ENCODE data around the gene SH3PXD2A. TPM values are rescaled to one million over a fixed set of nuclear protein-coding genes. Genes with fewer than 3 reads are reported as not detected.

SH3PXD2A gene
- total and polyA plus RNA-seq, 9 of the 15 experiments (the other 6 are each of a cell fraction or from before 2014, with no cell fraction given): 0.41 to 9.3 (median 2.5) TPM

DNA sequence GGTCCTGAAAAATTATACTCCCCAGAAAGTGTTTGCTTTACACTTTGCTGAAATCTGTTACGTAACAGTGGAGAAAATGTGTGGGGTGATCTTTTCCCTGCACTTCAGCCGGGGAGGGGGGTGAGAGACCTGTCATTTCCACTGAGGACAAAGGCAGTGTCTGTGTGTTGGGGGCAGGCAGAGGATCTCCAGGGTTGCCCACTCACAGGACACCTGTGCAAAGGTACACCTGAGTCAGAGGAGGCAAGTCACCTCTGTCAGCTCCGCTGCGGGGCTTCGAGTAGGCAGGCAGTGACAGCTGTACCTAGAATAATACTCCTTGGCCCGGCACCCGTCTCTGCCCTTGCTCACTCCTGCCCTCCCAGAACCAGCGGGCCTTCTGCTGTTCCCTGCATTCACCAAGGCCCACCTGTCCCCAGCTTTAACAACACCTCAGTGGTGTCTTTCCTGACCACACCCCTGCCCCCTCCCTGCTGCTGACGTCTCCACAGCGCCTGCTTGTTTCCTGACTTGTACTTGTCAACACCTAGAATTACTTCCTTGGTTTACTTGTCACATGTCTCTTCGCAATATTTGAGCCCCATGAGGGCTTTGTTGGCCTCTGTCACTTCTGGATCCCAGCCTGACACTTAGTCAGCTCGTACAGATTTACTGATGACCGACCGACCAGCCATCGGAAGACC, 202.6 kb downstream of the SH3PXD2A start:
- ATAC-seq: no peak
- ChIA-PET POLR2A (interaction anchor here (0.6 to 1.1 kb wide), 4 partner anchors 15 to 758 kb away, joined by 3 to 4 read pairs (median 4); no protein-coding TSS in a partner anchor), CTCF (ENCODE audit: low intra/inter-chr PET ratio) (no interaction called here)
- no peak for TF ChIP-seq L3MBTL2 (IDR thresholded peaks at IDR 0.05)
- TF ChIP-seq ARNT (IDR thresholded peaks at IDR 0.05): no peak
- no peak for TF ChIP-seq ZNF668 (CRISPR knock-in tag; IDR thresholded peaks at IDR 0.05)
- TF ChIP-seq OTX1 (CRISPR knock-in tag; IDR thresholded peaks at IDR 0.05): no peak
- TF ChIP-seq, protein P1, sequence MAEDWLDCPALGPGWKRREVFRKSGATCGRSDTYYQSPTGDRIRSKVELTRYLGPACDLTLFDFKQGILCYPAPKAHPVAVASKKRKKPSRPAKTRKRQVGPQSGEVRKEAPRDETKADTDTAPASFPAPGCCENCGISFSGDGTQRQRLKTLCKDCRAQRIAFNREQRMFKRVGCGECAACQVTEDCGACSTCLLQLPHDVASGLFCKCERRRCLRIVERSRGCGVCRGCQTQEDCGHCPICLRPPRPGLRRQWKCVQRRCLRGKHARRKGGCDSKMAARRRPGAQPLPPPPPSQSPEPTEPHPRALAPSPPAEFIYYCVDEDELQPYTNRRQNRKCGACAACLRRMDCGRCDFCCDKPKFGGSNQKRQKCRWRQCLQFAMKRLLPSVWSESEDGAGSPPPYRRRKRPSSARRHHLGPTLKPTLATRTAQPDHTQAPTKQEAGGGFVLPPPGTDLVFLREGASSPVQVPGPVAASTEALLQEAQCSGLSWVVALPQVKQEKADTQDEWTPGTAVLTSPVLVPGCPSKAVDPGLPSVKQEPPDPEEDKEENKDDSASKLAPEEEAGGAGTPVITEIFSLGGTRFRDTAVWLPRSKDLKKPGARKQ (CRISPR knock-in tag; IDR thresholded peaks at IDR 0.05): no peak
- no peak for TF ChIP-seq SREBF2 (CRISPR knock-in tag; IDR thresholded peaks at IDR 0.05)
- TF ChIP-seq FIP1L1 (IDR thresholded peaks at IDR 0.05; ENCODE audit: low read depth, low read length, poor library complexity, severe bottlenecking): no peak
- no peak for TF ChIP-seq HNRNPLL (IDR thresholded peaks at IDR 0.05; ENCODE audit: low read depth, low read length, poor library complexity, severe bottlenecking)
- TF ChIP-seq, protein P2, sequence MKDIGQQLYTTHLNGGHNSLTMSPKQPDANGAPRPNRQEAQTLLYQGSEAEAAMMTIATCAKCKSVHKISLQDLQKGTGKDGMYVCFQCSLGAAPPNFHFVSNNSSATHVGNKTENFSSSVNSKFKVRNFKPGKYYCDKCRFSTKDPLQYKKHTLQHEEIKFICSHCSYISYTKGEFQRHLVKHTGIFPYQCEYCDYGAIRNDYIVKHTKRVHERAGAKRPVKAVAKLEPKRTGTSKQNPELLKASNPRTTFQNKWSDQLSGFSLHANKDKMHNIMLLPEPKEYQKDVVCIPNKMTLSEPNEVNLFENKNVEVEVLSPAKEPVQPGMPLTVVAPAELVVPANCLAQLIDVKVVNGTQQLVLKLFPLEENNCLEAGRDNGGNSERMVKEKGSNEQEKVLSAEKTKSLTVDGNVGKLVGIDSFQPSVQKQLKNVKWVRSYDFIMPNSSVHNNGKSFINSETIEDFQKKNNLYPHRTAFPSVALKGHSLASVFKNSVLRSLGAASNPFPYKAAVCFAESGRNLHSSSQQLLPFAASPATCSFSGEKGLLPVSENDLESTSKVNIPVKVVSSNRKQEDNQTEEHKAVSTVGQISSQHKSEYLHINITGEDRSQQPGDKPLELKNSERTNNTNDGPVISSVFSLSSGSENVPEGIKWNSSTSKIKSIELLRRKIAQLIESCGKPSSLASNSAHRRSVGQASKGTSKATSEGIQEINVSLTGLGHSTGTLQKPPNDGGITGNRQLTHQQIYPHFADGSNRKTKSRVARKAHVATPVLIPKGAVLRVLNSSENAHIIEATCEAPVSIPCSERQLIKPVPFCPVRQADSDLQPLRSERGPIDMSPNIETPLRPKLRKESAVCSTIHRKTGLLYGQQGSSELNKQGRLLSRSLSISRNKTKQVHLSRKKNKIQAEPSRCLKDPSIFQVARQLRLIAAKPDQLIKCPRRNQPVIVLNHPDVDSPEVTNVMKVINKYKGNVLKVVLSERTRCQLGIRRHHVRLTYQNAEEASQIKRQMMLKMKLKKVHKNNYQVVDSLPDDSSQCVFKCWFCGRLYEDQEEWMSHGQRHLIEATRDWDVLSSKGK (CRISPR knock-in tag; IDR thresholded peaks at IDR 0.05): no peak
- TF ChIP-seq ZNF140 (CRISPR knock-in tag; IDR thresholded peaks at IDR 0.05): no peak
- H3K9ac ChIP-seq (ENCODE audit: insufficient read depth in 1 of 2, low read depth in 2 of 2, low read length in 2 of 2): no peak overlapping the region
- H3K9me3 ChIP-seq (replicated peaks; ENCODE audit: control insufficient read depth, insufficient read depth, low read depth, low read length): no peaks in the 10 kb centered on the region
- in situ Hi-C loops (cut with MboI): no loop called here
- H2AFZ ChIP-seq (ENCODE audit: low read depth, low read length): no peak overlapping the region
- H3K4me3 ChIP-seq: no peak overlapping the region
- H3K4me2 ChIP-seq (ENCODE audit: insufficient read depth, low read length): no peak overlapping the region
- 84% methylated on average over 12 of the region's 15 CpGs for WGBS (ENCODE audit: insufficient coverage, low coverage, missing lambda C conversion rate)
- no peak for FAIRE-seq
- no peaks in the 10 kb centered on the region for H3K27me3 ChIP-seq (ENCODE audit: control insufficient read depth in 2 of 2, insufficient read depth in 2 of 2, low read length in 2 of 2)
- no peak for DNase-seq (ENCODE audit: extremely low read depth in 1 of 4, low spot score in 3 of 4)
- H4K20me1 ChIP-seq (replicated peaks; ENCODE audit: control insufficient read depth, insufficient read depth, low read length): no peaks in the 10 kb centered on the region; the same call in 1 of the 2 replicates
- no peaks in the 10 kb centered on the region for H3K9me1 ChIP-seq (ENCODE audit: control insufficient read depth, insufficient read depth, low read length)
- H3K79me2 ChIP-seq (ENCODE audit: control insufficient read depth, insufficient read depth, low read length): no peaks in the 10 kb centered on the region; the same call in 2 of the 3 replicates
- H3K36me3 ChIP-seq (ENCODE audit: control insufficient read depth, insufficient read depth, low read length): peaks cover 4% of the 10 kb centered on the region; the same call in 1 of the 3 replicates
- no TSS peak for BruUV-seq (replicated peaks)
- H3K27ac ChIP-seq (ENCODE audit: extremely low read depth, low read depth, low read length): no peak overlapping the region
- H3K4me1 ChIP-seq (replicated peaks in 1 of 2; ENCODE audit: control insufficient read depth in 2 of 2, insufficient read depth in 2 of 2, low read length in 2 of 2): peaks cover 0 to 14% of the 10 kb centered on the region in 2 experiments; a peak in 2 of 5 replicates
- intact Hi-C loops (cut with micrococcal nuclease): no loop called here

Measured in K562 (cell line).